Stimulated activated naive CD4-positive, alpha-beta T cell (primary cell): ENCODE data around the gene SECISBP2L.
"Not testable (repeated sequence)": the region's sequence is repeated elsewhere in the genome, so short reads cannot be mapped to it uniquely, and the experiment has no call there.

Source experiments
- DNase-seq, 6 experiments: peaks; one replicate each; lab custom pipeline; 2025; lab: John Stamatoyannopoulos, UW

The SECISBP2L gene

GRCh38 chr15:49046220-49047102, at the start of gene SECISBP2L:
SECISBP2L (minus strand) TSS chr15:49046446; CDS start chr15:49046299, 147 bp downstream.
- peak; percentile 84 to 91 (median 86) for DNase-seq

- no peak for DNase-seq
Observed at GRCh38 chr15:49094923-49095322, 48.7 kb upstream of the SECISBP2L start.

- DNase-seq = no peak
Observed at GRCh38 chr15:49093252-49094105, 47.2 kb upstream of the SECISBP2L start.

- DNase-seq = no peak
Observed at GRCh38 chr15:49088996-49089395, 42.8 kb upstream of the SECISBP2L start.

GRCh38 chr15:49085696-49086459, 39.6 kb upstream of the SECISBP2L start:
- no peak for DNase-seq

GRCh38 chr15:49084285-49084570, 38.0 kb upstream of the SECISBP2L start:
- no peak for DNase-seq

GRCh38 chr15:49083401-49084284, 37.4 kb upstream of the SECISBP2L start:
- DNase-seq = no peak

GRCh38 chr15:49082960-49083359, 36.7 kb upstream of the SECISBP2L start:
- DNase-seq = no peak

- DNase-seq = no peak
Observed at GRCh38 chr15:49079340-49080039, 33.2 kb upstream of the SECISBP2L start.

- no peak for DNase-seq
Observed at GRCh38 chr15:49075881-49076280, 29.6 kb upstream of the SECISBP2L start.

GRCh38 chr15:49074589-49075287, 28.5 kb upstream of the SECISBP2L start:
- DNase-seq = not testable (repeated sequence)

GRCh38 chr15:49066372-49066771, 20.1 kb upstream of the SECISBP2L start:
- DNase-seq = no peak

- no peak for DNase-seq
Observed at GRCh38 chr15:49064884-49065283, 18.6 kb upstream of the SECISBP2L start.

GRCh38 chr15:49064281-49064653, 18.0 kb upstream of the SECISBP2L start:
- DNase-seq = peak in 1 of 6 experiments; percentile 17

- DNase-seq = no peak
Observed at GRCh38 chr15:49063402-49064280, 17.4 kb upstream of the SECISBP2L start.

- DNase-seq = no peak
Observed at GRCh38 chr15:49062900-49063299, 16.7 kb upstream of the SECISBP2L start.

- DNase-seq = peak in 1 of 6 experiments; percentile 12
Observed at GRCh38 chr15:49060710-49061495, 14.7 kb upstream of the SECISBP2L start.

- no peak for DNase-seq
Observed at GRCh38 chr15:49059491-49059890, 13.2 kb upstream of the SECISBP2L start.
